ENCODE measurements around the gene TSNAXIP1.

- TF ChIP-seq CTCF (conservative IDR thresholded peaks at IDR 0.05) (no peak), EZH2 (IDR thresholded peaks at IDR 0.05; ENCODE audit: low read depth) (no peak)
Observed at GRCh38 chr16:67861877-67862276, 55.2 kb downstream of the TSNAXIP1 start.
